Skin of body (tissue), 2 donors: Measurements from ENCODE around the gene CHMP4A. TPM values are rescaled to one million over a fixed set of nuclear protein-coding genes. Genes with fewer than 3 reads are reported as not detected.
"Not testable (repeated sequence)": the region's sequence is repeated elsewhere in the genome, so short reads cannot be mapped to it uniquely, and the experiment has no call there.

Source experiments
- DNase-seq: peaks from one replicate; lab custom pipeline; 2025; lab: John Stamatoyannopoulos, UW
- total RNA-seq: library from RNA; depleted of rRNA; stranded (reverse); fragments of >200 nt; gene quantifications from one replicate; pipeline ENCODE4 v1.2.3, GENCODE V29; 2014

Gene CHMP4A
- total RNA-seq, 1 donor from 2014 or later = 30.1 TPM

- DNase-seq = no peak
These were observed 13.2 kb upstream of the CHMP4A start for GRCh38 chr14:24226473-24226872.

- DNase-seq = no peak
These were observed 11.4 kb upstream of the CHMP4A start for GRCh38 chr14:24224618-24225071.

GRCh38 chr14:24222987-24223386, 9.7 kb upstream of the CHMP4A start:
- DNase-seq = not testable (repeated sequence)

GRCh38 chr14:24219521-24219920, 6.2 kb upstream of the CHMP4A start:
- DNase-seq = no peak

GRCh38 chr14:24219080-24219479, 5.8 kb upstream of the CHMP4A start:
- no peak for DNase-seq

- DNase-seq = not testable (repeated sequence)
These were observed 3.6 kb upstream of the CHMP4A start for GRCh38 chr14:24216876-24217275.

GRCh38 chr14:24216345-24216699, 3.0 kb upstream of the CHMP4A start:
- DNase-seq = no peak

GRCh38 chr14:24215495-24216344, 2.4 kb upstream of the CHMP4A start, which contains the start of gene MDP1:
Gene MDP1 (minus strand): TSS chr14:24216066. CDS start chr14:24215955, 111 bp downstream.
- peak; percentile 86 for DNase-seq

GRCh38 chr14:24213866-24214662, 776 bp upstream of the CHMP4A start:
- no peak for DNase-seq

- no peak for DNase-seq
These were observed 2.0 kb downstream of the CHMP4A start for GRCh38 chr14:24211311-24211710.

GRCh38 chr14:24207625-24208024, 5.7 kb downstream of the CHMP4A start:
- no peak for DNase-seq

GRCh38 chr14:24207104-24207551, 6.2 kb downstream of the CHMP4A start:
- no peak for DNase-seq

GRCh38 chr14:24206260-24207103, 6.8 kb downstream of the CHMP4A start:
- DNase-seq = no peak

- no peak for DNase-seq
These were observed 8.8 kb downstream of the CHMP4A start for GRCh38 chr14:24204163-24205146.

GRCh38 chr14:24203249-24203886, 9.9 kb downstream of the CHMP4A start:
- DNase-seq = not testable (repeated sequence)

- DNase-seq = not testable (repeated sequence)
These were observed 10.8 kb downstream of the CHMP4A start for GRCh38 chr14:24202538-24202937.

- no peak for DNase-seq
These were observed 14.3 kb downstream of the CHMP4A start for GRCh38 chr14:24198814-24199524.

- DNase-seq = no peak
These were observed 16.2 kb downstream of the CHMP4A start for GRCh38 chr14:24197056-24197450.
